ENCODE data around the gene PRR18. TPM values are rescaled to one million over a fixed set of nuclear protein-coding genes. Genes with fewer than 3 reads are reported as not detected.
A peak's percentile ranks its signal among the peaks of the same experiment; 100 is the strongest.

Gene PRR18
- total and polyA plus RNA-seq, 2 of the 13 experiments (the other 11 are each of a cell fraction or from before 2014, with no cell fraction given): 0.04 TPM

- TF ChIP-seq E2F5 (CRISPR knock-in tag; conservative IDR thresholded peaks at IDR 0.05): peak; percentile 26
- TF ChIP-seq SMAD1 (CRISPR knock-in tag; IDR thresholded peaks at IDR 0.05; ENCODE audit: borderline replicate concordance, low read depth): peak; percentile 98
- peak; percentile 97 for TF ChIP-seq ASH2L (IDR thresholded peaks at IDR 0.05; ENCODE audit: insufficient read length, low read depth, low read length)
- no peak for TF ChIP-seq ATM (IDR thresholded peaks at IDR 0.05; ENCODE audit: borderline replicate concordance)
- TF ChIP-seq IRX3 (CRISPR knock-in tag; IDR thresholded peaks at IDR 0.05; ENCODE audit: borderline replicate concordance, low read depth): no peak; the same call in 1 of the 2 replicates
- TF ChIP-seq THAP7 (CRISPR knock-in tag; IDR thresholded peaks at IDR 0.05): peak; percentile 89; the same call in 1 of the 2 replicates
- peak; percentile 93; the same call in 1 of the 2 replicates for TF ChIP-seq ZNF605 (CRISPR knock-in tag; IDR thresholded peaks at IDR 0.05)
- TF ChIP-seq CEBPZ (IDR thresholded peaks at IDR 0.05; ENCODE audit: low read length): no peak
- no peak for TF ChIP-seq HES4 (CRISPR knock-in tag; IDR thresholded peaks at IDR 0.05; ENCODE audit: borderline replicate concordance)
- TF ChIP-seq MAFG (CRISPR knock-in tag; IDR thresholded peaks at IDR 0.05): peak; percentile 76
- TF ChIP-seq HINFP (CRISPR knock-in tag; IDR thresholded peaks at IDR 0.05; ENCODE audit: low read depth): peak; percentile 90
- TF ChIP-seq FOXP1 (IDR thresholded peaks at IDR 0.05): no peak
- no peak for TF ChIP-seq FOXP1 (CRISPR knock-in tag; IDR thresholded peaks at IDR 0.05)
- TF ChIP-seq NFIC (IDR thresholded peaks at IDR 0.05; ENCODE audit: low read length): no peak
- no peak for TF ChIP-seq ZFP36 (IDR thresholded peaks at IDR 0.05; ENCODE audit: borderline replicate concordance, low read depth, low read length, partially characterized antibody)
- peak; percentile 87 for TF ChIP-seq ETV6 (CRISPR knock-in tag; conservative IDR thresholded peaks at IDR 0.05)
- TF ChIP-seq FOXP4 (CRISPR knock-in tag; IDR thresholded peaks at IDR 0.05): no peak
- peak; percentile 46 for TF ChIP-seq SKIL (CRISPR knock-in tag; IDR thresholded peaks at IDR 0.05; ENCODE audit: borderline replicate concordance)
Observed at GRCh38 chr6:166342349-166343149, 34.4 kb upstream of the PRR18 start, which contains the start of gene SFT2D1 (continued).

All from HepG2 (cell line).